Stimulated activated CD4-positive, alpha-beta T cell treated with anti-CD3 and anti-CD28 coated beads, TNF-alpha, amount 100 ng/mL, for 1 hour (primary cell): ENCODE measurements around the gene CALHM3.
"Not testable (repeated sequence)": the region's sequence is repeated elsewhere in the genome, so short reads cannot be mapped to it uniquely, and the experiment has no call there.

Source experiments
- DNase-seq, 3 donors: peaks; one replicate each; pipeline ENCODE4 v3.0.0-alpha.2; 2020; ENCODE audit warnings: low read depth in 3 of 3, low spot score in 1 of 3

CALHM3 gene

DNA sequence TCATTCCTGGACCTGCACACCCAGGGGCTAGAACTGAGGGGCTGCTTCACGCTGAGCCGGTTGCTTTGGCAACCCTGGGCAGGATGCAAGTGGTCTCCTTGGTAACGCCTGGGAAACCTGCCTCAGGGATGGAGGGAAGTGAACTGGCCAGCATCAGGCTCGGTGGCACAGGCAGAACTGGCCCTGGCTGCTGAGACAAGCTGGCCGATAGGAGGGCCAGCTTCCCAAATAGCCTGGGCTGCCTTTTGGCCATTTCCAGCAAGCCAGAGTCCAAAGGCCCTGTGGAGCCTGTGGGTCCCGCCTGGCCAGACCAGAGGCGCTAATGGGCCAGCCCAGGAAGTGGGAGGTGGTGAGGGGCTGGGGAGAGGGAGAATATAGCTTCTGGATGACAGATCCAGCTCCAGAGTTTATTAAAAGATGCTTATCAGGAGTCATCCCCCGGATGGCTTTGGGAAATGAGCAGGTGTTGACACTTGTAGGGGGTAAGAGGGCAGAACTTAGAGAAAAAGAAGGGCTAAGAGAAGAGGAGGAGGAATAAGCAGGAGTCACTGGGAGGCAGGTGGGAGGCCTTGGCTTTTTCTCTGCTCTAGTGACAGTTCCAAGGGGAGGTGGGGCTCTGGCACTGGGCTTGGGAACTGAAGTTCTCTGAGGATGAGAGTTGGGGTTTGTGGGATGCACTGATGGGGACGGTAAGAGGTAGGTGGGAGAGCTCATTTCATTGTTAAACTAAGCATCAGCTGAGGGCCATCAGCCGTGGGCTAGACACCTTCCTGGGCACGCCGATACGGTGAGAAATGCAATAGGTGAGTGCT lies 24.0 kb upstream of the CALHM3 start:
- DNase-seq: no peak

DNA sequence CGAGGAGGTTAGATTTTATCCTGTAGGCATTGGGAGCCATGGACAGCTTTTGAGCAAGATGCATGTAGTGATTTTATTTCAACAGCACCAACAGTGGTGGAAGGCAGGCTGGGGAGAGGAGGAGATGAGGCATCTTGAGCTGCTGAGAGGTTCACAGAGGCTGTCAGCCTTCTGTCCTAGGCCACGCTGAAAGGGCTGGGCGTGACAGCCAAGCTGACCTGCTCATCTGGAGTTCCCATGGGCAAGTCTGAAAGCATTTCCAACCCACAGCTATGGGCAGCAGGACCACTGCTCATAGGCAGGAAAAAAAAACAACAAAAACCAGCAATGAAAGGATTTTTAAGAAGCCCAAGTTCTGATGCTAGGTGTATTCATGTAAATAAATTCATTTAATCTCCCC lies 22.1 kb upstream of the CALHM3 start:
- no peak for DNase-seq

GRCh38 chr10:103500481-103500880 lies 21.4 kb upstream of the CALHM3 start:
- DNase-seq: no peak

DNA sequence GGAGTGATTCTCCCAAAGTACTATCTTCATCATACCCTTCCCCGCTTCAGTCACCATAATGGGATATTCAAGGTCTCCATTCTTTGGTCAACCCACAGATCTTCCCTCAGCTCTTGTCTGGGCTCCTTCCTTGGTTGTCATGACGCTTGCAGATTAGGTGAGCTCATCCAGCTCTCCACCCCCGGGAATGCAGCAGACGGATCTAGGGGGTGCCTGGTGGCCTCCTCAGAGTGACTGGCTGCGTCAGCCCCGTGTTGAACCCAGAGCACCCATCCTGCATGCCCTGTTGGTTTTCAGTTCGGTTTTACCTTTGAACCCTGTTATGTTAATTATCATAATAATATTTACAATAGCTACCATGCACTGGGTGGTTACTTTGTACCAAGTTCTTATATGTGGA lies 20.8 kb upstream of the CALHM3 start:
- no peak for DNase-seq

DNA sequence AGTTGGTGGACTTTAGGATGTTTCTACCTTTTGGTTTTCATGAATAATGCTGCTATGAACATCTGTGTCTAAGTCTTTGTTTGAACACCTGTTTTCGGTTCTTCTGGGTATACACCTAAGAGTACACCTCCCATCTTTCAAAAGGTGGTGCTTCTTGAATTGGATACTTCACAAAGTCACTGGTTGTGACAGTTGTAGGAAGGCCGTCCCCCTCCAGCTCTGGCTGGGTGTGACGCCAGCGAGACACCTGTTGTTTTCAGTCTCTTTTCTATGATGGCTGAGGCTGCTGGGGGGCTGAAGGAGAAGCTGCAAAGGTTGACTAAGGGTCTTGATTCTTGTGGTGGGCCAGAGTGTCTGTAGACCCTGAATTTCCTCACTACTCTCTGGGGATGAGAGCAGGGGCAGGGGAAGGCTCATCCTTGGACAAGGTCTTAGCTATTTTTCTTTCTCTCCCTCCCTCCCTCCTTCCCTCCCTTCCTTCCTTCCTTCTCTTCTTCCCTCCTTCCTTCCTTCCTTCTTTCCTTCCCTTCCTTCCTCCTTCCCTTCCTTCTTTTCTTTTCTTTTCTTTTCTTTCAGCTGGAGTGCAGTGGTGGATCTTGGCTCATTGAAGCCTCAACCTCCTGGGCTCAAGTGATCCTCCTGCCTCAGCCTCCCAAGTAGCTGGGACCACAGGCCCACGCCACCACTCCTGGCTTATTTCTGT lies 20.0 kb upstream of the CALHM3 start:
- no peak for DNase-seq

DNA sequence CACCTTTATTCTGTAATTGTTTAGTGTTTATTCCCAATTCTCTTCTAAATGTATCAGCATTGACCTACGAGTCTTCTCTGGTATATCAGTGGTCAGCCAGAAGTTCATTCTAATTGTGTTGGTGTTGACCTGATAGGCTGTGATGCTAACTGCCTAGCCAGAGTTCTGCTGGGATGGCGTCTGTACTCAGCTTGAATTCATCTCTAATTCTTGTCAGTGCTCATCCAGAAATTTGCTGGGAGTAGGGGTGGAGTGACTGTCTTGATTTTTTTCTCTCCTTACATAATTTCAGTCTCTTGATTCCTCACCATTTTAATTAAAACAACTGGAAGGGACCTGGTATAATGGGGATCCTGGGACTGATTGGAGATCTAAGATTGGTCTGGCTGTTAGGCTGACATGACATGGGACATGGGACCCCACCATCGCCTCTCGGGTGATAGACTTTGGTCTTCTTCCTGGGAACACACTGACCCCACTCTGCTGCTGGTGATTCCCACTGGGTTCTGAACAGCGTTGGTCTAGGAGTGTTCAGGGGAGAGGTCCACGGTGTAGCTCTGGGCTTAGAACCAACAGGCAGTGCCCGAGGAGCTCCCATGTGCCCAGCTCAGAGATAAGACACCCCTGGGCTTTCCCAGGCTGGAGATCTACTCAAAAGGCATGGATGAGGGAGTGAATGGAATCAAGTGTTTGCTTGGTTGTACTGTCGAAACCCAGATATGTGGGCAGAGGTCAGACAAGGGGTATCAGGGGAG lies 18.3 kb upstream of the CALHM3 start:
- DNase-seq: no peak

- DNase-seq: no peak
Measured at GRCh38 chr10:103495321-103495720, 16.3 kb upstream of the CALHM3 start.

DNA sequence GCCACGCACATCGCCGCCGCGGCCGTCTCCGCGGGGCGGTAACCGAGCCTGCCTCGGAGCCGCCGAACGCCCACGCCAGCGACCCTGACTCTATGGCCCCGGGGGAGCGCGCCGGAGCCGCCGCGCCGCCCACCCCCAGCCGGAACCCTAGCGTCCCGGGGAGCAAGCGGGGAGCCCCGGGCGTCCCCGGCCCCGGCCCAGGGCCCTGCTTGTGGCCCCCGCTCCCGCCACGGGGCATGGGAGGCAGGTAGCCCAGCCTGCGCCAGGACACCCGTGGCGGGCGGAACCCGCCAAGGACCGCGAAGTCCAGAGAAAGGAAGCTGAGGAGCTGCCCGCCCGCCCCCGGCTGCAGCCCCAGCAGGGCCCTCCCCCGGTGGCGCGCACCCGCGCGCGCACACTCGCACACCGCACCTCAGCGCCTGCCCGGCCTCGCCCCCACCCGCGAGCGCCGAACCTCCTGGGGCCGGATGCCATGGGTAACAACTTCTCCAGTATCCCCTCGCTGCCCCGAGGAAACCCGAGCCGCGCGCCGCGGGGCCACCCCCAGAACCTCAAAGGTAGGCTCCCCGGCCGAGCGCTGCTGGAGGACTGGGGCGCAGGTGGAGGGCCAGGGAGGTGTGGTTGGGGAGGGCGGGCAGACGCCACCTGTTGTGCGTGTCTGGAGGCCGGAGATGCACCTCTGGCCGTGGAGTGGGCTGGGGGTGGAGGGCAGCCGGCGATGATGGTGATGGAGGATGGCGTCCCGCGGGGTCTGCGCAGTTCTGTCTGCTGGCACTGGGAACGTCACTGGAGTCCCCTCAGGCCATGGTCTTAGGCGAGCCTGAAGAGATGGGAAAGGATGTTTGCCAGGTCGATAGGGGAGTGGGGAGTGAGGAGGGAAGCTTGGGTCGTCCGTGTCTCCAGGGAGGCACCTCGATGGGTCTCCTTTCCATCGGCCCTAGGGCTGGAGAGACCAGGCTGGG lies 15.2 kb upstream of the CALHM3 start:
- no peak for DNase-seq

- no peak for DNase-seq
Measured at GRCh38 chr10:103493362-103493915, 14.4 kb upstream of the CALHM3 start, which contains the start of gene NEURL1. NEURL1 (plus strand) TSS chr10:103493705; CDS start chr10:103494388, 683 bp downstream.

GRCh38 chr10:103492655-103493261 lies 13.7 kb upstream of the CALHM3 start:
- no peak for DNase-seq

DNA sequence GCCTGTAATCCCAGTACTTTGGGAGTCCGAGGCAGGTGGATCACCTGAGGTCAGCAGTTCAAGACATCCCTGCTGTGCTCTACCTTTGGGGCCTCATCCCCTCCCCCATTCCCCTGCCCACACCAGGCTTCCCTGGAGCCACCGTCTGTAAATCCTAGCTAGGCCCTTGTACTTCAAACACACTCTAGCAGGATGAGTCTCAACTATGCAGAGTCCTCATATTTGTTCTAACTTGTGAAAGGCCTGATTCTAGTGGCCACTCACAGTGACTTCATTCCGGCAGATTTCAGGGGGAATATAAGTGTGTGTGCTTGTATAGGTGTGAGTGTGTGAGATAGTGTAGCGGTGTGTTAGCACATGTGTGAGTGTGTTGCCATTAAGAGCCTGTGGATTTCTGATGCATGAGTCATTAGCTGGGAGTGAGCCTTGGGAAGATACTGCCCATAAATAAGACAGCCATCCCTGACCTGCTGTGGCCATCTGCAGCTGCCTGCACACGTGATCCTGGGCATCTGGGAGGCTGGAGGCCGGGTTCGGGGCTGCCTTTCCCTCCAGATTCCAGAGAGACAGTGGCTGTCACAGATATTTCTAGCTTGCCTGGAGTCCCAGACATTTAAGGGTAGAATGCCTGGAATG lies 12.8 kb upstream of the CALHM3 start:
- no peak for DNase-seq

GRCh38 chr10:103490986-103491314 lies 11.9 kb upstream of the CALHM3 start:
- DNase-seq: no peak

DNA sequence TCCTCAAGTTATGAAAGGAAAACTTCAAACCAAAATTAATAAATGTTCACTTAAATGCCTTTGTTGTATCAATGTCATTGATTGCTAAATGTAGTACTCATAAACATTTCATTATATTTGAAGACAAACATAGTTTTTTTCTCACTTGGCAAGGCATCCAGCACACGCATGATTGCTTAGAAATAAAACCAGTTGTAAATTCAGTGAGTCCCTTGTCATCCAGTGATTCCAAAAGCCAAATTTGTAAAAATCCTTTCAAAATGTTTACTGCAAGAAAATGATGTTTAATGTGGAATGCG lies 8.3 kb upstream of the CALHM3 start:
- no peak for DNase-seq

- DNase-seq: not testable (repeated sequence)
Measured at GRCh38 chr10:103486635-103487409, 7.8 kb upstream of the CALHM3 start.

- no peak for DNase-seq
Measured at GRCh38 chr10:103481974-103482531, 3.0 kb upstream of the CALHM3 start.

DNA sequence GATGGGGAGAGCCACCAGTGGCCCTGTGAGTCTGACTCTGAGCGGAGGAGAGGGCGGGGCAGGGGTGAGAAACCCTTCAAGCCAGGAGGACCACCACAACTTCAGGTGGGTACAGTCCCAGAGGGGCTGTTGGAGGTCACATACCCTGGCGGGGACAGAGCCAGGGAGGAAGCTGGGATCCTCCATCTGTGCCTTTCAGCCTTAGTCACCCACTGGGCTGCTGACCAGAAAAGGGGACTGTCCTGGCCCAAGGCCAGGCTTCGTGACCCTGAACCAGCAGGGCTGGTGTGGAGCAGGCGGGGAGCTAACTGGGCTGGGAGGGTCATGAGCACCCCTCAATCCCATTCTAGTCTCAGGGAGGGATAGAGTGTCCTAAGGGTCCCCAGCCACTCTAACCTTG lies 1.5 kb upstream of the CALHM3 start:
- no peak for DNase-seq

DNA sequence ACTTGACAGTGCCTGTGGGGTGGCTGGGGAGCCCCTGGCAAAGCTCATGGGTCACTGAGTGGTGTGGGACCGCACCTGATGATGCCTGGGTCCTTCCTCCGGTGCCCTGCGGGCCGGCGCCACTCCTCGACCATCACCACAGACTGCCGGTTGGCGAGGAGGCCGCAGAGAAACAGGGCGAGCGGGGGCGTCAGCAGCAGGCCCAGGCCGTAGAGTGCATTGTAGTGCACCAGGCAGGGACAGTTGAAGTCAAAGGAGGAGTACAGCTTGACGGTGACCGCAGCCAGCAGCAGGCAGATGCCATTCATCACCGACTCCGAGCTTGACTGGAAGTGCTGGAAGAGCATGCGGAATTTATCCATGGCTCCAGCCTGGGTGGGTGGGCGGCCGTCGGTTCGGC lies 369 bp downstream of the CALHM3 start:
- no peak for DNase-seq

DNA sequence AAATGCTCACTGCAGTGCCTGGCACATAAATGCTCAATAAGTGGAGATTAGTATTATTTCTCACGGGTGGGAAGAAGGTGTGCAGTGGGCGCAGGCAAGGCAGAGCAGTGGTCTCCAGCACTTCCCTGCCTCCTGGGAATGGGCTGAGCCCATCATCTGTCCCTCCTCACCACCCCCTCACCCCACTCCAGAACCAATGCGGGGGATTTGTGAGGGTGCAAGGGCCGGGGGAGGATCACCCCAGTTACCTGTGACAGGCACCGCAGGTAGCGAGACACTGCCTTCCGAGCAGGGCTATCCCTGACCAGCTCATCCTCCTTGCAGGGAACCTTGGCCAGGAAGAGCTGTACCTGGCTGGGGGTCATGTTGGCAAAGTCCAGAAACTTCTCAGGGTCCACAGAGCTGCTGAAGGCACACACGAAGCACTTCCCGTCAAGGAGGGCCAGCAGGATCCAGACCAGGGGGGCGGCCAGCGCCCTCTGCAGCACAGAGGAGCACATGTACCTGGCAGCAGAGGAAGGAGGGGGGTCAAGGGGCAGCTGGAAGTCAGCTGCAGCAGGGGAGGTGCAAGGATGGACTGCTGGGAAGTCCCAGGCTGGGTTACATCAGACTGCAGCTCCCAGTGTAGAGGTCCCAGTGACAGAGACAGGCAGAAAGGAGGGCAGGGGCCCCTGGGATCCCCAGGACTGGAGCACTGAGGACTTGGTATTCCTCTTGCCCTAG lies 2.8 kb downstream of the CALHM3 start:
- no peak for DNase-seq
